ENCODE data around the gene AGGF1.

Gene AGGF1

DNA sequence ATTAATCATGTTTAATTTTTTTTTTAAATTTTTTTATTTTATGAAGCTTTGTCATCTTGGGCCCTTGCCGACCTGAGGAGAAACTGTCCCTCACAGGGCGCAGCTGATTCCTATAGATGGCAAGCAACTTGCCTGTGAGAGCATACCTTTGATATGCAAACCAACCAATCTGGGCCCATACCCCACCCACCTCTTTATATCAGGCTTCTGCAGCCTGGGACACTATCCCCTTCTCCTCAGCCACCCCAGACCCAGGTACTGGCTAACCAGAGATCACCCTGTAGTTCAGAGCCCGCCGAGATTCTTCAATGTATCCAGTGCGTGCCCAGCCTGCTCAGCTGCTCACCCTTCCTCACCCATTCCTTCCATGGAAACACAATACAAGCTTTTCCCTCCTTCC lies 18.7 kb upstream of the AGGF1 start:
- no peak overlapping the region for H3K4me3 Mint-ChIP-seq
- H3K36me3 Mint-ChIP-seq = no peaks in the 10 kb centered on the region
- H3K27ac Mint-ChIP-seq = no peak overlapping the region
- no peaks in the 10 kb centered on the region for H3K9me3 Mint-ChIP-seq (ENCODE audit: low read depth)
- H3K27me3 Mint-ChIP-seq = peaks cover 12% of the 10 kb centered on the region
- no peaks in the 10 kb centered on the region for H3K4me1 Mint-ChIP-seq (ENCODE audit: low read depth)

DNA sequence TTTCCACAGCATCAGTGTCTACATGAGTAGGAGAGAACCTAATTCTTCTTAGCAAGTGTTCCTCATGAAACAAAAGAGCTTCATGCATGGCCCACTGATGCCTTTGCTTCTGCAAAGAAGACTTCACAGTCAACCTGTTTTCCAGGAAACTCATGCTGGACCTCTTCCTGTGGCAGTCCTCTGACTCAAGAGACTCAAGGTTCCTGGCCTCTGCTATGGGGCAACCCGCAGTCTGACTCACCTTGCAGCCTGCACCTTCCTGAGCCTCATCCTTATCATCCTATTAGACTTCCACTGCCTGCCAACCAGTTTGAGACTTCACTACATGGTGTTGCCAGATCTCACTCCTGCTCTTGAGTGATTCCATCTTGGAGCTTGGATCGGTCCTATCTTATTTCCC lies 17.6 kb upstream of the AGGF1 start:
- H3K36me3 Mint-ChIP-seq = no peaks in the 10 kb centered on the region
- peaks cover 14% of the 10 kb centered on the region for H3K27me3 Mint-ChIP-seq
- no peak overlapping the region for H3K27ac Mint-ChIP-seq
- H3K4me1 Mint-ChIP-seq (ENCODE audit: low read depth) = no peaks in the 10 kb centered on the region
- H3K4me3 Mint-ChIP-seq = no peak overlapping the region
- no peaks in the 10 kb centered on the region for H3K9me3 Mint-ChIP-seq (ENCODE audit: low read depth)

DNA sequence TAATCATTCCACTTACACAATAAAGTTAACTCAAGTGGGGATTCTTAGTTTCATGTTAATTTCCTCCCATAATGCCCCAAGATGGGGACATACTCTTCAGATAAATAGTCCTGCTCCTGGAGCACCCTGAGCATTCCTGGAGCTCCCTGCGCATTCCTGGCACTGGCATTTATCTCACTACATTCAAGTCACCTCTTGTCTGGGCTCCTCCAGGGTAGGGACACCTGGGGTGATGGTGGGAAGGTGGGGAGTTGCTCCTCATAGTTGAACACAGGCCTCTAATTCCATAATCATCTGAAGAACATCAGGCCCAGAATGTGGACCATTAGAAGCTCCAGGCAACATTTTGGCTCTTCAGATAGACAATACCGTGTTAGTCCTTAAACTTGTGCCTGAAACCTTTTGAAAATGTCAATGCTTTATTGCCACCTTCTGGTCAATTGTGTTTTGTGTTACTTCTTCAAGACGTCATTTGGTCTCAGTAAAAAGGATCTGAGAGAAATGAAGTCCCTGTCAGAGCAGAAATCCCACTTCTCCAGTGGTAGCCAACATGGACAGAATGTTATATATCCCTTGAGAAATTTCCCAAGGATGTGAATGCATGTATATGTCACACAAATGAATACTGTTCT lies 14.2 kb upstream of the AGGF1 start:
- Mint-ChIP-seq H3K4me1 (ENCODE audit: low read depth) (no peaks in the 10 kb centered on the region), H3K27me3 (peaks cover 16% of the 10 kb centered on the region), H3K4me3 (no peak overlapping the region), H3K9me3 (ENCODE audit: low read depth) (no peaks in the 10 kb centered on the region), H3K27ac (no peak overlapping the region), H3K36me3 (no peaks in the 10 kb centered on the region)

DNA sequence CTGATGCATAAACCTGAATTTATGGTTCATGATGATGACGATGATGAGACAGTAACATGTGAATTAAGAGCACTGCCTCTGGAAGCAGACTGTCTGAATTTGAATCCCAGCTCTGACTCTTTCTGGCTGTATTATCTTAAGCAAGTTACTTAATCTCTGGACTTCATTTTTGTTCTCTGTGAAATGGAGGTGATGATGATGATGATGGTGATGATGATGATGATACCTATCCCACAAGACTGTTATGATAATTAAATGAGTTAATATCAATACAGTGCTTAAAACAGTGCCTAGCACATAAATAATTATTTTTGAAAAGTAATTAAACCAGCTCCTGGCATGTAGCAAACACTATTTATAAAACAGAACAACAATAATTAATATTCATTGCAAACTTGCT lies 13.2 kb upstream of the AGGF1 start:
- H3K9me3 Mint-ChIP-seq (ENCODE audit: low read depth) = no peaks in the 10 kb centered on the region
- H3K4me1 Mint-ChIP-seq (ENCODE audit: low read depth) = no peaks in the 10 kb centered on the region
- no peak overlapping the region for H3K27ac Mint-ChIP-seq
- H3K4me3 Mint-ChIP-seq = no peak overlapping the region
- H3K36me3 Mint-ChIP-seq = no peaks in the 10 kb centered on the region
- H3K27me3 Mint-ChIP-seq = peaks cover 18% of the 10 kb centered on the region

DNA sequence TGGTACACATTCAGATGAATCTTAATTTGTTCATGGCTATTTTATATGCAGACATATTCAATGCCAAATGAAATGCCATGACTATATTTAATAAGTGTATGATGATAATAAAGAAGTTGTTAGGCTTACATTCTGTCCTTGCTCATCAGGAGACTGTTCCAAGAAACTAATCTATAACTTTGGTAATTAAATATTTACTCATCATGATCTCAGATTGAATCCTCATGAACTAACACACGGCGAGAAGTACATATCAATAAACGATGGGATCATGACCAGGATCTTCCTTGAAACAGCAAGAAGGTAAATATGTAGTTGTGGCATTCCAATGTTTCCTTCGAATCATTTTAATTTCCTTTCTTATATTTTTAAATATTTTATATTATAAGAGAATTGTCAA lies 12.5 kb upstream of the AGGF1 start:
- Mint-ChIP-seq H3K27ac (no peak overlapping the region), H3K4me1 (ENCODE audit: low read depth) (no peaks in the 10 kb centered on the region), H3K4me3 (no peak overlapping the region), H3K36me3 (no peaks in the 10 kb centered on the region), H3K9me3 (ENCODE audit: low read depth) (no peaks in the 10 kb centered on the region), H3K27me3 (peaks cover 21% of the 10 kb centered on the region)

DNA sequence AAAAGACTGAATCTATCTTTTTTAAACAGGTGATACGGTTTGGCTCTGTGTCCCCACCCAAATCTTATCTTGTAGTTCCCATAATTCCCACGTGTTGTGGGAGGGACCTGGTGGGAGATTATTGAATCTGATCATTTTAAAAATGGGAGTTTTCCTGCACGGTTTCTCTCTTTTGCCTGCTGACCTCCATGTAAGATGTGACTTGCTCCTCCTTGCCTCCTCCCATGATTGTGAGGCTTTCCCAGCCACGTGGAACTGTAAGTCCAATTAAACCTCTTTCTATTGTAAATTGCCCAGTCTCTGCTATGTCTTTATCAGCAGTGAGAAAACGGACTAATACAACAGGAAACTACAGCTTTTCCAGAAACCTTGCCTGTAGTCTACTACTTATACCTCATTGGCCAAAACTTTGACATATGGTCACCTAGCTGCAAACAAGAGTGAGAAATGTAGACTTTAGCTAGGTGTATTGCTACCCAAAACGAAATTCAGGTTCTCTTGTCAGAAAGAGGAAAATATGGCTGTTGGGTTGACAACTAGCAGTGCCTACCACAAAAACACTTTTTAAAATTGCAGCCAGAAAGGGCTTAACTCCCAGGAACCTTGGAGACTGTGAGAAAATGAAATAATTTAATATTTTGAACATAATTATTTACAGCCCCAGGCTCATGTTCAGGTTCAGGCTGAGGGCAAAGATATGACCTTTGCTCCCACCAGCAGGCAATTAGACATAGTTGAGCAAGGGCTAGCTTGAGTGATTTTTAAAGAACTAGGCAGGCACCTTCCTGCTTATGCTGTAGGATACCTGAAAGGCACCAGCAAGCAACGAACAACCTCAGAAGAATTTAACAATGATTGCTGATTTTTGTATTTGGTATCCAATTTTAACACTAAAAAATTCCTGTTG lies 7.4 kb upstream of the AGGF1 start:
- Mint-ChIP-seq H3K27me3 (peaks cover 13% of the 10 kb centered on the region), H3K4me1 (ENCODE audit: low read depth) (no peaks in the 10 kb centered on the region), H3K36me3 (no peaks in the 10 kb centered on the region), H3K4me3 (no peak overlapping the region), H3K9me3 (ENCODE audit: low read depth) (no peaks in the 10 kb centered on the region), H3K27ac (no peak overlapping the region)

DNA sequence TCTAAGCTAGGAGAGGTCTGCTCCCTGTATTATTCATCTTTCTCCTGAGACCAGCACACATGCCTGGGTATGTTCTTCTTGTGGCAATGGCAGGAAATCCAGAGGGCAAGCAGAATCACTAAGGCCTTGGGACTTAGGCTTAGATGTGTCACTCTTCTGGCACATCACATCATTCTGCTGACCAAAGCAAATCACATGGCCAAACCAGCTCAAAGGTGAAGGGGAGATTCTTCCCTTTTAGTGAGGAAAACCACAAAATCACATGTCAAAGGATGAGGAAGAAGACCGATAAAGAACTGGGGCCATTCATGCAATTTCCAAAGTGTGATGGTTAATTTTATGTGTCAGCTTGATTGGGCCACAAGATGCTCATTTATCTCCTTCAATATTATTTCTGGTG lies 5.7 kb upstream of the AGGF1 start:
- H3K4me1 Mint-ChIP-seq (ENCODE audit: low read depth) = peaks cover 4% of the 10 kb centered on the region
- H3K4me3 Mint-ChIP-seq = no peak overlapping the region
- no peak overlapping the region for H3K27ac Mint-ChIP-seq

DNA sequence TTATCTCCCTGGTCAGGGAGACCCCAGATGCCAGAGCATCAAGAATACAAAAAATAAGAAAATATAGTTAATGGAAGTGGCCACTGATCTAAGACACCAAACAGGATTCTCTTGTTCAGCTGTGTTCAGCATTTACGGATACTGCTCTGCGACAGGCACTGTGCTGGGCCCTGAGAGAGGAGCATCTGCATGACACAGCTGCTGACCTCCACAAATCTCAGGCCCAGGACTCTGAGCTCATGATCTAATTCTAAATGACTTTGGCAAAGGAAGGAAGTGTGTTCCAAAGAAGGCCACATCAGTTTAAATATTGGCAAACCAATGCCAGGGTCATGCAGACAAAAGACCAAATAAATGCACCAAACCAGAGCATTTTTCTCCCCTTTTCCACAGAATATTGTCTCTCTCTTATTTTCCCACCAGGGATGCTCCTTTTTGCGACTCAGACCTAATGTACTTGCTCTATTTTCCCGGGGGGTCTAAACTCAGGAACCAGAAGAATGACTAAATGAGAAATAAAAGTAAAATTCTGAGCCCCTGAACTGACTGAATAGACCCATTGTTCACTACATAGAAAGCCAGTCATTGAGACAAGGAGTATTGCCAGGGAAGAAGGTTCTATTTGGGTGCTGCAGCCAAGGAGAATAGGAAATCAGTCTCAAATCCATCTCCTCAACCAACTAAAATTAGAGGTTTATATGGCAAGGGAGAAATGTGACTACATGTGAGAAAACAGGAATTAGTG lies 1.4 kb upstream of the AGGF1 start:
- Mint-ChIP-seq H3K9me3 (ENCODE audit: low read depth) (peaks cover 9% of the 10 kb centered on the region), H3K27me3 (no peaks in the 10 kb centered on the region), H3K36me3 (peaks cover 9% of the 10 kb centered on the region), H3K4me3 (peak overlapping the region; percentile 42), H3K4me1 (ENCODE audit: low read depth) (peaks cover 32% of the 10 kb centered on the region), H3K27ac (peak overlapping the region; percentile 94)

More for the DNA sequence above, 5.7 kb upstream of the AGGF1 start:
- Mint-ChIP-seq H3K9me3 (ENCODE audit: low read depth) (peaks cover 9% of the 10 kb centered on the region), H3K36me3 (peaks cover 6% of the 10 kb centered on the region), H3K27me3 (peaks cover 11% of the 10 kb centered on the region)

DNA sequence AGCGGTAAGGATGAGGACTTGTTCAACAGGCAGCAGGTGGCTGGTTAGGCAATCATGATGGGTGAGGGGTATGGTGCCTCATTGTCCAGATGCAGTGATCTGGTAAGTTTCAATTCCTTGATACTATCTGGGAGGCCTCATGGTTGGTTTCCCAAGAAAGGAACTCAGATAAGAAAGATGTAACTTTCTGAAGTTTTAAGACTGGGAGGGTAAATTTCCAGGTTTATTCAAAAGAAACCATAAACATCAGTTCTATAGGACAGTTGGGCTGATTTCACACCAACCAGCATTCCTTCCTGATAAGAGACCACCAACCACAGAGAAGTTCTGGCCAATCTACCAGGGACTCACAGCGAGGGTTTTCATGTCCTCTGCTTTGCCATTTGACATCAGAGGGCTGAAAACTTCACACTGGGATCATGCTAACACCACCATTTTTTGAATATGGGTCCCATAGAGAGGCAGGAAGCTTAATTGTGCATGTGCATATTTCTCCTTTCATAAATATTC lies 773 bp upstream of the AGGF1 start:
- Mint-ChIP-seq H3K4me3 (peak overlapping the region; percentile 97), H3K9me3 (ENCODE audit: low read depth) (peaks cover 9% of the 10 kb centered on the region), H3K4me1 (ENCODE audit: low read depth) (peaks cover 36% of the 10 kb centered on the region), H3K27ac (peak overlapping the region; percentile 94), H3K36me3 (peaks cover 9% of the 10 kb centered on the region), H3K27me3 (no peaks in the 10 kb centered on the region)

DNA sequence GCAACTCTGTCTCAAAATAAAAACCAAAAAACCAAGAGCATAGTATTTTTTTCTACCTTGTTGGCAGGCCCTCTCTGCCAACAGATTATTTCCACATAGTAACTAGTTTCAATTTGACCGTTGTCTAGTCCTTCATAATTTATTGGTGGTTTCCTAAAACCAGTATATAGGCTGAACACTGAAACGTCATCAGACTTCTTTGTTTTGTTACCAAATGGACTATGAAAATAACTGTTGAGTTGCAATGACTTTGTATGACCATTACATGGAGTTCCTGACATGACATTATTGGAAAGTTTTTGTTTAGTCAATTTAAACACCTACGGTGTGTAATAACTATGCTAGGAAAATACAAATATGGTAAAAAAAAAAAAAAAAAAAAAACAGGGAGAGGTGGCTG lies 1.7 kb downstream of the AGGF1 start:
- Mint-ChIP-seq H3K36me3 (peaks cover 13% of the 10 kb centered on the region), H3K4me1 (ENCODE audit: low read depth) (peaks cover 45% of the 10 kb centered on the region), H3K27me3 (no peaks in the 10 kb centered on the region), H3K9me3 (ENCODE audit: low read depth) (peaks cover 9% of the 10 kb centered on the region), H3K27ac (no peak overlapping the region), H3K4me3 (peak overlapping the region; percentile 97)

DNA sequence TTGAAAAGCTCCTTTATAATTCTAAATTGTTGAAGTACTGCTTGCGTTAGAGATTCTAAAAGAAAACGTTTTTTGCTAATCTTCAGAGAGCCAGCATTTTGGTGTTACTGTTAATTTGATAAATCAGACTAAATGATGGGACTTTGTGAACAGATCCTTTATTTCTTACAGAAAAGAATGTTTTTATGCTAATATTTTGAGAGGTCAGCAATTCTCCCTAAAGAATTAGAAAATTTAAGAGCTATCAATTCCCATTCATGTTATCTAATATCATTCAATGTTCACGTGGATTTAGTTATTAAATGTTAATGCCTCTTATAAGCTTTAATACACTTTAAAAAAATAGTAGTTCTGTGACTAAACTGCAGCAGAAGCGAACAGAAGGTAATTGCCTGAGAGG lies 2.4 kb downstream of the AGGF1 start:
- Mint-ChIP-seq H3K27ac (no peak overlapping the region), H3K4me3 (no peak overlapping the region), H3K36me3 (peaks cover 13% of the 10 kb centered on the region), H3K27me3 (no peaks in the 10 kb centered on the region), H3K9me3 (ENCODE audit: low read depth) (peaks cover 9% of the 10 kb centered on the region), H3K4me1 (ENCODE audit: low read depth) (peaks cover 45% of the 10 kb centered on the region)

DNA sequence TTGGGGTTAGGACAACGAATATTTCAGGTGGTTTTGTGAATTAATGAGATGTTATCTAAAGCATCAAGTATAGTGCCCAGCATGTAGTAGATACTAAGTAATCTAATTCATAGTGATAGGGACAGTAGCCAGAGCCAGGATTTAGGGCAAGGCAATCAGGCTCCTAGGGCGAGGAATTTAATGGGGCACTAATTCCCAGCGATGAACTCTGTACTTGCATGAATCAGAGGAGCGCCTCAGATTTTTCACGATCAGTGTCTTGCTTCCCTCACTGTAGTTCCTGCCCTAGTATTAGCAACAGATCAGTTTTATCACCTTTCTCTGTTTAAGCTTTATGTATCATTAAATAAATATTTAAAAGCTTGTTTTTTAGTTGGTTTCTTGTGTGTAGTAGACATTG lies 3.1 kb downstream of the AGGF1 start:
- no peaks in the 10 kb centered on the region for H3K27me3 Mint-ChIP-seq
- peak overlapping the region; percentile 23 for H3K27ac Mint-ChIP-seq
- H3K4me1 Mint-ChIP-seq (ENCODE audit: low read depth) = peaks cover 45% of the 10 kb centered on the region
- H3K9me3 Mint-ChIP-seq (ENCODE audit: low read depth) = peaks cover 6% of the 10 kb centered on the region
- H3K4me3 Mint-ChIP-seq = peak overlapping the region; percentile 27
- H3K36me3 Mint-ChIP-seq = peaks cover 13% of the 10 kb centered on the region

DNA sequence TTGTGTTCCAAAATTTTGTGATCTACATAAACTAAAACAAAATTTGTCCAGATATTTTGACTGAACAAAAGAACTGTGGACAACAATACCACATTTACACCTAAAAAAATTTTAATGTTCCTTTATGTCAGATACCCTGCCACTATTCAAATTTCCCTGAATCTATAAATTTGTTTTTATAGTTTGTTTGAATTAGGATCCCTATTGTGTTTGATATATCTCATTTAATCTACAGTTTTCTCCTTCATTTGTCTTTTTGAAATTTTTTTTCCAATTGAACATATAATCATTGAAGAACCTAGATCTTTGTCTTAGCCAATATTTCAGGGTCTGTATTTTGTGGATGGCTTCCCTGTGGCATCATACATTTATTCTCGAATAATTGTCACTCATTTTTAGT lies 5.7 kb downstream of the AGGF1 start:
- Mint-ChIP-seq H3K4me1 (ENCODE audit: low read depth) (peaks cover 35% of the 10 kb centered on the region), H3K4me3 (no peak overlapping the region), H3K36me3 (peaks cover 5% of the 10 kb centered on the region), H3K9me3 (ENCODE audit: low read depth) (no peaks in the 10 kb centered on the region), H3K27me3 (no peaks in the 10 kb centered on the region), H3K27ac (no peak overlapping the region)

DNA sequence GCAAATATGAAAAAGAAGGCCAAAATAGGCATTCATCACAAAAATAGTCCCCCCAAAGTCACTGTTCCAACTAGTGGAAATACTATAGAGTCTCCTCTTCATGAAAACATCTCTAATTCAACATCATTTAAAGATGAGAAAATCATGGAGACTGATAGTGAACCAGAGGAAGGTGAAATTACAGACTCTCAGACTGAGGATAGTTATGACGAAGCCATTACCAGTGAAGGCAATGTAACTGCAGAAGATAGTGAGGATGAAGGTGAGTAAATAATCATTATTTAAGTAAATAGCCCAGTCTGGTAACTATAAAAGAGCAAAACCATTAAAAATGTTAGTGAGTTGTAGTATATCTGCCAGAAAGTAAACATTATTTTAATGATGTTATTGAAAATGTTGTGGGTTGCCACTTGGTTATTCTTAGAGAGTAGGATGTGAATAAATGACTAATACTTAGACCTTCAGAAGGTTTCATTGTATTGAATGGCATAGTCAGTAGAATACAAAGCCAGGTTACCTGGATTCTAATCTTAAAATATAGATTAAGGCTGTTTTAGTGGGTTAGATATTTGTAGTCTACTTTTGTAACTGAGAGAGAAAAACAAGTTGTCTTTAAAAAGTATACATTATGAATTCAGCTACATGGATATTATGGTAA lies 16.3 kb downstream of the AGGF1 start:
- Mint-ChIP-seq H3K27ac (no peak overlapping the region), H3K27me3 (no peaks in the 10 kb centered on the region), H3K36me3 (peaks cover 12% of the 10 kb centered on the region), H3K4me3 (no peak overlapping the region), H3K9me3 (ENCODE audit: low read depth) (no peaks in the 10 kb centered on the region), H3K4me1 (ENCODE audit: low read depth) (no peaks in the 10 kb centered on the region)
